NCI-H1436 (cell line): Measurements from ENCODE around the gene ANG.
"Not testable (repeated sequence)": the region's sequence is repeated elsewhere in the genome, so short reads cannot be mapped to it uniquely, and the experiment has no call there.

Experiments
- DNase-seq: peaks from one replicate; lab custom pipeline; 2025; lab: John Stamatoyannopoulos, UW

The ANG gene

GRCh38 chr14:20699931-20700330, 11.4 kb downstream of the ANG start:
- DNase-seq, result no peak

- DNase-seq, result not testable (repeated sequence)
These were observed 12.4 kb downstream of the ANG start for GRCh38 chr14:20700965-20701364.

- DNase-seq, result no peak
These were observed 18.2 kb downstream of the ANG start for GRCh38 chr14:20706657-20707355.

- no peak for DNase-seq
These were observed 19.1 kb downstream of the ANG start for GRCh38 chr14:20707622-20708021.

- DNase-seq, result no peak
These were observed 22.7 kb downstream of the ANG start for GRCh38 chr14:20711261-20711660.

- DNase-seq, result no peak
These were observed 23.1 kb downstream of the ANG start for GRCh38 chr14:20711685-20712084.

- DNase-seq, result no peak
These were observed 24.3 kb downstream of the ANG start for GRCh38 chr14:20712904-20713303.

- no peak for DNase-seq
These were observed 26.2 kb downstream of the ANG start for GRCh38 chr14:20714593-20715250.

GRCh38 chr14:20719777-20720176, 31.2 kb downstream of the ANG start:
- DNase-seq, result no peak

- no peak for DNase-seq
These were observed 32.2 kb downstream of the ANG start for GRCh38 chr14:20720741-20721140.

GRCh38 chr14:20722016-20722415, 33.5 kb downstream of the ANG start:
- DNase-seq, result no peak

- no peak for DNase-seq
These were observed 34.9 kb downstream of the ANG start for GRCh38 chr14:20723488-20723887.

- not testable (repeated sequence) for DNase-seq
These were observed 37.6 kb downstream of the ANG start for GRCh38 chr14:20726121-20726520.

GRCh38 chr14:20726531-20726930, 38.0 kb downstream of the ANG start:
- DNase-seq, result no peak

- no peak for DNase-seq
These were observed 42.3 kb downstream of the ANG start for GRCh38 chr14:20730891-20731290.

GRCh38 chr14:20732477-20732876, 43.9 kb downstream of the ANG start:
- DNase-seq, result no peak

- DNase-seq, result no peak
These were observed 44.5 kb downstream of the ANG start for GRCh38 chr14:20732979-20733635.

GRCh38 chr14:20733684-20734429, 45.3 kb downstream of the ANG start:
- DNase-seq, result no peak

GRCh38 chr14:20734430-20734806, 45.9 kb downstream of the ANG start:
- no peak for DNase-seq

GRCh38 chr14:20738292-20738691, 49.7 kb downstream of the ANG start:
- DNase-seq, result not testable (repeated sequence)

- no peak for DNase-seq
These were observed 53.6 kb downstream of the ANG start for GRCh38 chr14:20742132-20742531.

GRCh38 chr14:20743556-20743955, 55.0 kb downstream of the ANG start:
- no peak for DNase-seq
